ENCODE results near the gene TMEM212.
"Not testable (repeated sequence)": the region's sequence is repeated elsewhere in the genome, so short reads cannot be mapped to it uniquely, and the experiment has no call there.

The TMEM212 gene

DNA sequence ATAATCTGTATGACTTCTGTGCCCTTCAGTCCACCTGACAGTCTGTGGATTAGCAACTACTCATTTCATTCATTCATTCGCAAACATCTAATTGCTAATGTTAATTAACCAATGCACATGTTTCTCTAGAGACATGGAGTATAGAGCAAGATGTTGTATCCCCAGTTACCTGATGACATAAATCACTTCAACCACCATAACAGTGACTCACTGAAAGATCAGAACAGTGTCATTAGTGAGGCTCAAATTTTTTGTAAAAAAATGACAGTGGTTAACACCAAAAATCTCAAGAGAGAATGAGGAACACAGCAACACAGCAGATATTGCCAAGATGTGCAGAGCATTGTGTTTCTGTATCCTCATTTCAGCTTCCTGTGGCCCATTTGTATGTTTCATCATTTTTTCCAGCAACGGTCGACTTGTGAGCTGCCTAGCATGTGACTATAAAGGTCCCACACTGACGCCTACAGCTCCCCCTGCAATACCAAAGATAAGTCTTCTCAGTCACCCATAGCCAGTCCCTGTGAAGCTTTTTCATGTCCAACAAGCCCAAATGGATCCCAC is 29.2 kb upstream of the TMEM212 start:
- H2BK12ac ChIP-seq (ENCODE audit: low read length) = no peak overlapping the region
- no peak overlapping the region for H4K91ac ChIP-seq (ENCODE audit: low read depth, low read length, poor library complexity)
- no peak overlapping the region for H3K27ac ChIP-seq (replicated peaks; ENCODE audit: low read length)
- no peak overlapping the region for H2BK120ac ChIP-seq (ENCODE audit: low read depth, low read length)
- DNase-seq (ENCODE audit: low spot score) = no peak
- H3K4me1 ChIP-seq (ENCODE audit: control insufficient read depth in 2 of 2, insufficient read depth in 1 of 2, low read depth in 1 of 2, low read length in 2 of 2) = peaks cover 5 to 9% of the 10 kb centered on the region in 2 donors
- H3K4me2 ChIP-seq (ENCODE audit: insufficient read depth, low read length, poor library complexity, severe bottlenecking) = no peak overlapping the region
- no peaks in the 10 kb centered on the region for H3K79me1 ChIP-seq (ENCODE audit: low read depth, low read length)
- H2BK15ac ChIP-seq (ENCODE audit: low read length) = no peak overlapping the region
- H3K36me3 ChIP-seq (replicated peaks in 1 of 2; ENCODE audit: control insufficient read depth in 2 of 2, insufficient read depth in 2 of 2, low read length in 2 of 2) = no peaks in the 10 kb centered on the region
- no CpG with 5 or more reads among the region's 4 CpGs for WGBS, 2 donors (ENCODE audit: extremely low coverage in 2 of 2, insufficient read length in 2 of 2, insufficient replicate concordance in 1 of 2)
- H3K18ac ChIP-seq (ENCODE audit: low read length) = no peak overlapping the region
- no peak overlapping the region for H3K23ac ChIP-seq (ENCODE audit: low read depth, low read length, poor library complexity)
- H2AK5ac ChIP-seq (ENCODE audit: low read depth, low read length) = no peak overlapping the region
- no peak overlapping the region for H2BK5ac ChIP-seq (ENCODE audit: low read length)
- no peaks in the 10 kb centered on the region for H3K9me3 ChIP-seq (replicated peaks in 1 of 2; ENCODE audit: control insufficient read depth in 2 of 2, insufficient read depth in 1 of 2, low read depth in 1 of 2, low read length in 2 of 2)
- H3K4ac ChIP-seq (ENCODE audit: low read length) = no peak overlapping the region
- H4K8ac ChIP-seq (ENCODE audit: low read depth, low read length) = no peak overlapping the region
- no peak overlapping the region for H3K4me3 ChIP-seq (ENCODE audit: low read length in 2 of 2)
- H2AFZ ChIP-seq (ENCODE audit: low read length) = no peak overlapping the region
- no peak overlapping the region for H3K9ac ChIP-seq (ENCODE audit: low read depth, low read length, poor library complexity)
- H3K14ac ChIP-seq (ENCODE audit: low read length) = no peak overlapping the region
- H3K27me3 ChIP-seq (ENCODE audit: control insufficient read depth in 3 of 3, insufficient read depth in 3 of 3, low read depth in 1 of 3, low read length in 3 of 3) = peaks cover 4 to 28% (median 25%) of the 10 kb centered on the region in 3 experiments

DNA sequence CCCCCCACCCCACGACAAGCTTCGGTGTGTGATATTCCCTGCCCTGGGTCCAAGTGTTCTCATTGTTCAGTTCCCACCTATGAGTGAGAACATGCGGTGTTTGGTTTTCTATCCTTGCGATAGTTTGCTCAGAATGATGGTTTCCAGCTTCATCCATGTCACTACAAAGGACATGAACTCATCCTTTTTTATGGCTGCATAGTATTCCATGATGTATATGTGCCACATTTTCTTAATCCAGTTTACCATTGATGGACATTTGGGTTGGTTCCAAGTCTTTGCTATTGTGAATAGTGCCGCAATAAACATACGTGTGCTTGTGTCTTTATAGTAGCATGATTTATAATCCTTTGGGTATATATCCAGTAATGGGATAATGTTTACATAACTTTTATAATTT is 28.5 kb upstream of the TMEM212 start:
- H3K27ac ChIP-seq (replicated peaks; ENCODE audit: low read length); H4K8ac ChIP-seq (ENCODE audit: low read depth, low read length); H2BK12ac ChIP-seq (ENCODE audit: low read length); H3K9ac ChIP-seq (ENCODE audit: low read depth, low read length, poor library complexity); H3K18ac ChIP-seq (ENCODE audit: low read length); H2BK5ac ChIP-seq (ENCODE audit: low read length); H3K4me1 ChIP-seq (ENCODE audit: control insufficient read depth in 2 of 2, insufficient read depth in 1 of 2, low read depth in 1 of 2, low read length in 2 of 2); H3K4ac ChIP-seq (ENCODE audit: low read length); H3K36me3 ChIP-seq (replicated peaks in 1 of 2; ENCODE audit: control insufficient read depth in 2 of 2, insufficient read depth in 2 of 2, low read length in 2 of 2); H2AK5ac ChIP-seq (ENCODE audit: low read depth, low read length); H2BK120ac ChIP-seq (ENCODE audit: low read depth, low read length); H3K79me1 ChIP-seq (ENCODE audit: low read depth, low read length); H3K9me3 ChIP-seq (replicated peaks in 1 of 2; ENCODE audit: control insufficient read depth in 2 of 2, insufficient read depth in 1 of 2, low read depth in 1 of 2, low read length in 2 of 2); H3K14ac ChIP-seq (ENCODE audit: low read length); H2AFZ ChIP-seq (ENCODE audit: low read length); DNase-seq (ENCODE audit: low spot score); H2BK15ac ChIP-seq (ENCODE audit: low read length); H3K4me2 ChIP-seq (ENCODE audit: insufficient read depth, low read length, poor library complexity, severe bottlenecking); H3K4me3 ChIP-seq (ENCODE audit: low read length in 2 of 2); H3K23ac ChIP-seq (ENCODE audit: low read depth, low read length, poor library complexity); H4K91ac ChIP-seq (ENCODE audit: low read depth, low read length, poor library complexity): not testable (repeated sequence)
- WGBS, 2 donors (ENCODE audit: extremely low coverage in 2 of 2, insufficient read length in 2 of 2, insufficient replicate concordance in 1 of 2) = no CpG with 5 or more reads among the region's 6 CpGs
- H3K27me3 ChIP-seq (ENCODE audit: control insufficient read depth in 3 of 3, insufficient read depth in 3 of 3, low read depth in 1 of 3, low read length in 3 of 3) = peaks cover 3 to 21% (median 20%) of the 10 kb centered on the region in 3 experiments

DNA sequence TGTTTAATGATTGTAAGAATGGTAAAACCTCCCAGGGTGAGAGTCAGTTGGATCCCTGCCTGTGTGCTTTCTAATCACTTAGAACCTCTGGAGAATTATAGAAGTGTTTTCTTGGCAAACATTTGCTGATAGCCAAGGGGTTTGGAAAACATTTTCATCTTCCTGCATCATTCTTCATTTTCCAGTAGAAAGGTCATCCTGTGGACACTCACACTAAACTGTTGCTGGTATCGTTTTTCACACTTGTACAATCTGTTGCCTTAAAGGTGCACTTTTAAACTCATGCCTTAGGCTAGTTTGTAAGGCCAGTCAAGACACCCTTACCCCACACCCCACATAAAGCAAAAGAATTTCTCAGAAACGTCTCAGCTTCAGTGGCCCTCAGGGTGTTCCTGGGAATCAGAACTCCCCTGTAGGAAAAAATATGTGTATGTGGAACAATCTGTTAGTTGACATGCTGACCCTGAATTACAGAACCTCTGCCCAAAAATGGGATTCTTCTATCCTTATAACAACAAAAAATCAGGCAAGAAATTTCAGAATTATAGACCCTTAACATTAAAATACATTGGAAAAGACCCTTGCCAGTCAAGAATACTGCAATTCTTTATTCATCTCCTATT is 27.1 kb upstream of the TMEM212 start:
- Histone ChIP-seq H3K4ac (ENCODE audit: low read length) (no peak overlapping the region), H3K9ac (ENCODE audit: low read depth, low read length, poor library complexity) (no peak overlapping the region), H3K79me1 (ENCODE audit: low read depth, low read length) (no peaks in the 10 kb centered on the region), H2BK15ac (ENCODE audit: low read length) (no peak overlapping the region), H4K91ac (ENCODE audit: low read depth, low read length, poor library complexity) (no peak overlapping the region), H2BK12ac (ENCODE audit: low read length) (no peak overlapping the region), H3K27ac (replicated peaks; ENCODE audit: low read length) (no peak overlapping the region), H3K23ac (ENCODE audit: low read depth, low read length, poor library complexity) (no peak overlapping the region), H3K36me3 (replicated peaks in 1 of 2; ENCODE audit: control insufficient read depth in 2 of 2, insufficient read depth in 2 of 2, low read length in 2 of 2) (no peaks in the 10 kb centered on the region), H3K4me2 (ENCODE audit: insufficient read depth, low read length, poor library complexity, severe bottlenecking) (no peak overlapping the region), H2BK5ac (ENCODE audit: low read length) (no peak overlapping the region), H3K14ac (ENCODE audit: low read length) (no peak overlapping the region), H4K8ac (ENCODE audit: low read depth, low read length) (no peak overlapping the region), H3K27me3 (ENCODE audit: control insufficient read depth in 3 of 3, insufficient read depth in 3 of 3, low read depth in 1 of 3, low read length in 3 of 3) (peaks cover 0 to 8% (median 6%) of the 10 kb centered on the region in 3 experiments), H3K18ac (ENCODE audit: low read length) (no peak overlapping the region), H2BK120ac (ENCODE audit: low read depth, low read length) (no peak overlapping the region), H2AK5ac (ENCODE audit: low read depth, low read length) (no peak overlapping the region), H2AFZ (ENCODE audit: low read length) (no peak overlapping the region), H3K9me3 (replicated peaks in 1 of 2; ENCODE audit: control insufficient read depth in 2 of 2, insufficient read depth in 1 of 2, low read depth in 1 of 2, low read length in 2 of 2) (no peaks in the 10 kb centered on the region), H3K4me1 (ENCODE audit: control insufficient read depth in 2 of 2, insufficient read depth in 1 of 2, low read depth in 1 of 2, low read length in 2 of 2) (peaks cover 1 to 3% of the 10 kb centered on the region in 2 donors), H3K4me3 (ENCODE audit: low read length in 2 of 2) (no peak overlapping the region)
- no peak for DNase-seq (ENCODE audit: low spot score)
- WGBS, 2 donors (ENCODE audit: extremely low coverage in 2 of 2, insufficient read length in 2 of 2, insufficient replicate concordance in 1 of 2) = no CpG with 5 or more reads among the region's 2 CpGs

DNA sequence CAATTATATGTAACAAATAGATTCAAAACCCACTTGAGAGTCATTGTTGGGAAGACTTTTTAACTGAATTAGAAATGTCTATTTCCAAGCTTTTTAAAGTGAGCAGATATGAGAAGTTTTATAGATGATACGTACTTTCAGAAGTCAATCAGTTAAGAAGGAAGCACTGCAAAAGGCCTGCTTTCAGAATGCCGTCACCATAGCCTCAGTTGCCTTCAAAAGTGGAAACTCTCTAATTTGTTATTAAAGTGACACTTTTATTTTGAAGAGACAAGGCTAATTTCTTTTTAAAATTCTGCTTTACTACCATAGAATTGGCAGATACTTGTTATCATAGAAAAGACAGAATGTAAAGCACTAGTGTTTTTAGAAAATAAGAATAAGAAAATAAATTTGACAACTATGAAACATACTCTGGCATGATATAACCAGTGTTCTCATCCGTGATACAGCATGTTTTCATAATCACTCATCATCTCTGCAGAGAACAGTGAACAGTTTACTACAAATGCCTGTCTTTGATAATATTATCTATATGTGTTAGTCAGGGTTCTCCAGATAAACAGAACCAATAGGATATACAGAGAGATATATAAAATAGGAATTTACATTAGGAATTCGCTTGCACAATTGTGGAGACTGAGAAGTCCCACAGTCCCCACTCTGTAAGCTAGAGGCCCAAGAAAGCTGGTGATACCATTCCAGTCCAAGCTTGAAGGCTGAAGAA is 25.9 kb upstream of the TMEM212 start:
- Histone ChIP-seq H3K18ac (ENCODE audit: low read length) (no peak overlapping the region), H4K8ac (ENCODE audit: low read depth, low read length) (no peak overlapping the region), H2AFZ (ENCODE audit: low read length) (no peak overlapping the region), H2BK15ac (ENCODE audit: low read length) (no peak overlapping the region), H2BK120ac (ENCODE audit: low read depth, low read length) (no peak overlapping the region), H3K9ac (ENCODE audit: low read depth, low read length, poor library complexity) (no peak overlapping the region), H3K4me1 (ENCODE audit: control insufficient read depth in 2 of 2, insufficient read depth in 1 of 2, low read depth in 1 of 2, low read length in 2 of 2) (peaks cover 1 to 3% of the 10 kb centered on the region in 2 donors), H3K36me3 (replicated peaks in 1 of 2; ENCODE audit: control insufficient read depth in 2 of 2, insufficient read depth in 2 of 2, low read length in 2 of 2) (no peaks in the 10 kb centered on the region), H3K14ac (ENCODE audit: low read length) (no peak overlapping the region), H3K4ac (ENCODE audit: low read length) (no peak overlapping the region), H3K27ac (replicated peaks; ENCODE audit: low read length) (no peak overlapping the region), H3K4me3 (ENCODE audit: low read length in 2 of 2) (no peak overlapping the region), H3K27me3 (ENCODE audit: control insufficient read depth in 3 of 3, insufficient read depth in 3 of 3, low read depth in 1 of 3, low read length in 3 of 3) (no peaks in the 10 kb centered on the region), H2BK5ac (ENCODE audit: low read length) (no peak overlapping the region), H2AK5ac (ENCODE audit: low read depth, low read length) (no peak overlapping the region), H3K79me1 (ENCODE audit: low read depth, low read length) (no peaks in the 10 kb centered on the region), H2BK12ac (ENCODE audit: low read length) (no peak overlapping the region), H3K23ac (ENCODE audit: low read depth, low read length, poor library complexity) (no peak overlapping the region), H4K91ac (ENCODE audit: low read depth, low read length, poor library complexity) (no peak overlapping the region), H3K4me2 (ENCODE audit: insufficient read depth, low read length, poor library complexity, severe bottlenecking) (no peak overlapping the region), H3K9me3 (replicated peaks in 1 of 2; ENCODE audit: control insufficient read depth in 2 of 2, insufficient read depth in 1 of 2, low read depth in 1 of 2, low read length in 2 of 2) (no peaks in the 10 kb centered on the region)
- WGBS, 2 donors (ENCODE audit: extremely low coverage in 2 of 2, insufficient read length in 2 of 2, insufficient replicate concordance in 1 of 2) = no CpG with 5 or more reads among the region's 4 CpGs
- DNase-seq (ENCODE audit: low spot score) = no peak

Measured in neuronal stem cell (in vitro differentiated cells).